ENCODE results near the gene GTF2A1L. TPM values are rescaled to one million over a fixed set of nuclear protein-coding genes. Genes with fewer than 3 reads are reported as not detected.
"Not testable (repeated sequence)": the region's sequence is repeated elsewhere in the genome, so short reads cannot be mapped to it uniquely, and the experiment has no call there.

GTF2A1L gene
- total and polyA plus RNA-seq, 9 donors = 2.1 to 13.8 (median 3.6) TPM; not detected in 3

- intact Hi-C loops (cut with DNase I) = no loop called here
- no peak overlapping the region for H3K27ac ChIP-seq
- no peaks in the 10 kb centered on the region for H3K36me3 ChIP-seq
- TF ChIP-seq EP300 (IDR thresholded peaks at IDR 0.05) (no peak), POLR2A (IDR thresholded peaks at IDR 0.05) (no peak)
- TF ChIP-seq, protein P1, sequence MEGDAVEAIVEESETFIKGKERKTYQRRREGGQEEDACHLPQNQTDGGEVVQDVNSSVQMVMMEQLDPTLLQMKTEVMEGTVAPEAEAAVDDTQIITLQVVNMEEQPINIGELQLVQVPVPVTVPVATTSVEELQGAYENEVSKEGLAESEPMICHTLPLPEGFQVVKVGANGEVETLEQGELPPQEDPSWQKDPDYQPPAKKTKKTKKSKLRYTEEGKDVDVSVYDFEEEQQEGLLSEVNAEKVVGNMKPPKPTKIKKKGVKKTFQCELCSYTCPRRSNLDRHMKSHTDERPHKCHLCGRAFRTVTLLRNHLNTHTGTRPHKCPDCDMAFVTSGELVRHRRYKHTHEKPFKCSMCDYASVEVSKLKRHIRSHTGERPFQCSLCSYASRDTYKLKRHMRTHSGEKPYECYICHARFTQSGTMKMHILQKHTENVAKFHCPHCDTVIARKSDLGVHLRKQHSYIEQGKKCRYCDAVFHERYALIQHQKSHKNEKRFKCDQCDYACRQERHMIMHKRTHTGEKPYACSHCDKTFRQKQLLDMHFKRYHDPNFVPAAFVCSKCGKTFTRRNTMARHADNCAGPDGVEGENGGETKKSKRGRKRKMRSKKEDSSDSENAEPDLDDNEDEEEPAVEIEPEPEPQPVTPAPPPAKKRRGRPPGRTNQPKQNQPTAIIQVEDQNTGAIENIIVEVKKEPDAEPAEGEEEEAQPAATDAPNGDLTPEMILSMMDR (IDR thresholded peaks at IDR 0.05) = no peak
- no peaks in the 10 kb centered on the region for H3K27me3 ChIP-seq
- no peaks in the 10 kb centered on the region for H3K4me1 ChIP-seq (ENCODE audit: insufficient read depth)
- no peak overlapping the region for H3K4me3 ChIP-seq
- DNase-seq = no peak
- no peaks in the 10 kb centered on the region for H3K9me3 ChIP-seq
Measured at GRCh38 chr2:48695991-48696390, 78.3 kb downstream of the GTF2A1L start.

DNA sequence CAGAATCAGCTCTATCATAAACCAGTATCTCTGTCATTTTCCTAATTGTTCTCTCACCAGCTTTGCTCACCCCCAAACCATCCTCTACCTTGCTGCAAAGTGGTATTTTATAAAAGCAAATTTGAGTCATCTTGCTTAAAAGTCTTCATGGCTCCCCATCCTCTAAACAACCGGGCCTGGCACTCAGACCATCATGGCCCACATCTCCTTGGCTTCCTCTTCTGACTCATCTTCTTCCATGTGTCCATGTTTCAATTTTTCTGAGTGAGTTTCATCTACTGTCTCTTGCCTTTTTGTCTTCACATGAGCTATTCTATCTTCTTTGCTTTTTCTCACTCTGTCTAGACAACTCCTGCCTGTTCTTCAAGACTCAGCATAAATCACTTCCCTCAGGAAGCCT, 79.2 kb downstream of the GTF2A1L start:
- H3K36me3 ChIP-seq = no peaks in the 10 kb centered on the region
- intact Hi-C loops (cut with DNase I) = no loop called here
- no peak overlapping the region for H3K27ac ChIP-seq
- no peak for TF ChIP-seq EP300 (IDR thresholded peaks at IDR 0.05)
- no peak for DNase-seq
- no peaks in the 10 kb centered on the region for H3K4me1 ChIP-seq (ENCODE audit: insufficient read depth)
- no peaks in the 10 kb centered on the region for H3K9me3 ChIP-seq
- no peaks in the 10 kb centered on the region for H3K27me3 ChIP-seq
- H3K4me3 ChIP-seq = no peak overlapping the region
- 87 to 100% (median 92%) methylated on average over 1 of the region's 1 CpG for WGBS, 3 donors

DNA sequence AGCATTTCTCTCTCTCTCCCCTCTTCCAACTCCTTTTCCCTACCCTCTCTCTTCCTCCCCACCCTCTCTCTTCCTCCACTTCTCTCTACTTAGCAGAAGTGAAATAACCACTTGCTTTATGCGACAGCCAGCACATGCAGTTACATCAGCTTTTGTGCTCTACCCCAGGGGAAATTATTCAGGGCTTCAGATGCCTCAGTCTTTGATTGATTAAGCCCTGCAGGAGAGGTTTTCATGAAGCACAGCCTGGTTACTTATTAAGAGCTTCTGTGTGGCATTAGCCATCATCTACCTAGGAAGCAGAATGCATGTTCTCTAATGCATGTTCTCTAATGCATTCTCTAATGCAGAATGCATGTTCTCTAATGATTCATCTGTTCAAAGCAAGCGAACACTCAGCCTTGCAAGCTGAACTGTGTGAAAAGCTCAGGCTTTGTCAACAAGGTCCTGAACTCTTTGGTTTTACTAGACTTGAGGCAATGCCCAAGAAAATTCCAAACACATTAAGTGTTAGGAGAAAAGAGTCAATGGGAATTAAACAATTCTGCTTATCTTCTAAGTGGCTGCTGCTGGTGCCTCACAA, 81.8 kb downstream of the GTF2A1L start:
- Histone ChIP-seq H3K36me3 (no peaks in the 10 kb centered on the region), H3K4me1 (ENCODE audit: insufficient read depth) (no peaks in the 10 kb centered on the region), H3K4me3 (no peak overlapping the region), H3K9me3 (no peaks in the 10 kb centered on the region), H3K27ac (no peak overlapping the region), H3K27me3 (no peaks in the 10 kb centered on the region)
- no peak for TF ChIP-seq POLR2A (IDR thresholded peaks at IDR 0.05)
- no peak for TF ChIP-seq EP300 (IDR thresholded peaks at IDR 0.05)
- TF ChIP-seq, protein P1 (IDR thresholded peaks at IDR 0.05) = no peak
- 59 to 65% (median 62%) methylated on average over 2 of the region's 2 CpGs for WGBS, 3 donors
- intact Hi-C loops (cut with DNase I) = no loop called here
- DNase-seq = no peak

DNA sequence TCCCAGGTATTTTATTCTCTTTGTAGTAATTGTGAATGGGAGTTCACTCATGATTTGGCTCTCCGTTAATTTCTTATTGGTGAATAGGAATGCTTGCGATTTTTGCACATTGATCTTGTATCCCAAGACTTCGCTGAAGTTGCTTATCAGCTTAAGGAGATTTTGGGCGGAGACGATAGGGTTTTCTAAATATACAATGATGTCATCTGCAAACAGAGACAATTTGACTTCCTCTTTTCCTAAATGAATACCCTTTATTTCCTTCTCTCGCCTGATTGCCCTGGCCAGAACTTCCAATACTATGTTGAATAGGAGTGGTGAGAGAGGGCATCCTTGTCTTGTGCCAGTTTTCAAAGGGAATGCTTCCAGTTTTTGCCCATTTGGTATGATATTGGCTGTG, 86.0 kb downstream of the GTF2A1L start:
- intact Hi-C loops (cut with DNase I); DNase-seq; H3K9me3 ChIP-seq; H3K36me3 ChIP-seq; H3K27me3 ChIP-seq; H3K4me3 ChIP-seq; H3K4me1 ChIP-seq (ENCODE audit: insufficient read depth); H3K27ac ChIP-seq: not testable (repeated sequence)
- WGBS, 3 donors = 95 to 98% (median 96%) methylated on average over 6 of the region's 6 CpGs

DNA sequence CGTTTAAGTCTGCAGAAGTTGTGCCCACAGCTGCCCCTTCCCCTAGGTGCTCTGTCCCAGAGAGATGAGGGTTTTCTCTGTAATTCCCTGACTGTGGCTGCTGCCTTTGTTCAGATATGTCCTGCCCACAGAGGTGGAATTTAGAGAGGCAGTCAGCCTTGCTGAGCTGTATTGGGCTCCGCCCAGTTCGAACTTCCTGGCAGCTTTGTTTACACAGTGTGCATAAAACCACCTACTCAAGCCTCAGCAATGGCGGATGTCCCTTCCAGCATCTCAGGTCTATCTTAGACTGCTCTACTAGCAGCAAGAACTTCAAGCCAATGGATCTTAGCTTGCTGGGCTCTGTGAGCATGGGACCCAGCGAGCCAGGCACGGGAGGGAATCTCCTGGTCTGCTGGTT, 89.8 kb downstream of the GTF2A1L start:
- H3K9me3 ChIP-seq = no peaks in the 10 kb centered on the region
- WGBS, 3 donors = 83 to 91% (median 89%) methylated on average over 6 of the region's 6 CpGs
- no peak for TF ChIP-seq POLR2A (IDR thresholded peaks at IDR 0.05)
- TF ChIP-seq, protein P1 (IDR thresholded peaks at IDR 0.05) = no peak
- no peak for TF ChIP-seq EP300 (IDR thresholded peaks at IDR 0.05)
- no peaks in the 10 kb centered on the region for H3K4me1 ChIP-seq (ENCODE audit: insufficient read depth)
- H3K36me3 ChIP-seq = no peaks in the 10 kb centered on the region
- no peak overlapping the region for H3K4me3 ChIP-seq
- DNase-seq = no peak
- H3K27ac ChIP-seq = no peak overlapping the region
- no peaks in the 10 kb centered on the region for H3K27me3 ChIP-seq
- intact Hi-C loops (cut with DNase I) = no loop called here
